Measurements from ENCODE around the gene TIMP3.
"Not testable (repeated sequence)": the region's sequence is repeated elsewhere in the genome, so short reads cannot be mapped to it uniquely, and the experiment has no call there.

TIMP3 gene

DNA sequence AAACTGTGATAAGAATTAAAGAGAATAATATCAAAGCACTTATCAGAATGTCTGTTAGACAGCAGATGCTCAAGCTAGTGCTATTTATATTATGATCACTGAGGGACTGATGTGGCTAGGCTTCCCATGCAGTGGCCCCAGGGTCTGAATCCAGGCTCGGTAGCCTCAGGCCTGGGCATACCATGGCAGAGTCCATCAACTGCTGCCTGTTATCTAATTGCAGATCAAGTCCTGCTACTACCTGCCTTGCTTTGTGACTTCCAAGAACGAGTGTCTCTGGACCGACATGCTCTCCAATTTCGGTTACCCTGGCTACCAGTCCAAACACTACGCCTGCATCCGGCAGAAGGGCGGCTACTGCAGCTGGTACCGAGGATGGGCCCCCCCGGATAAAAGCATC is 57.5 kb downstream of the TIMP3 start:
- DNase-seq: no peak

DNA sequence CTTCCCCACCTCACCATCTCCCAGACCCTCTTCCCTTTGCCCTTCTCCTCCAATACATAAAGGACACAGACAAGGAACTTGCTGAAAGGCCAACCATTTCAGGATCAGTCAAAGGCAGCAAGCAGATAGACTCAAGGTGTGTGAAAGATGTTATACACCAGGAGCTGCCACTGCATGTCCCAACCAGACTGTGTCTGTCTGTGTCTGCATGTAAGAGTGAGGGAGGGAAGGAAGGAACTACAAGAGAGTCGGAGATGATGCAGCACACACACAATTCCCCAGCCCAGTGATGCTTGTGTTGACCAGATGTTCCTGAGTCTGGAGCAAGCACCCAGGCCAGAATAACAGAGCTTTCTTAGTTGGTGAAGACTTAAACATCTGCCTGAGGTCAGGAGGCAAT is 58.2 kb downstream of the TIMP3 start:
- no peak for DNase-seq

DNA sequence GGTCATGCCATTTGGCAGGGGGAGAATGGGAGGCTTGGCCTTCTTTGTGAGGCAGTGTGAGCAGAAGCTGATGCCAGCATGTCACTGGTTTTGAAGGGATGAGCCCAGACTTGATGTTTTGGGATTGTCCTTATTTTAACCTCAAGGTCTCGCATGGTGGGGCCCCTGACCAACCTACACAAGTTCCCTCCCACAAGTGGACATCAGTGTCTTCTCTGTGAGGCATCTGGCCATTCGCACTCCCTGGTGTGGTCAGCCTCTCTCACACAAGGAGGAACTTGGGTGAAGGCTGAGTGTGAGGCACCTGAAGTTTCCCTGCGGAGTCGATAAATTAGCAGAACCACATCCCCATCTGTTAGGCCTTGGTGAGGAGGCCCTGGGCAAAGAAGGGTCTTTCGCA is 59.8 kb downstream of the TIMP3 start:
- DNase-seq: no peak

DNA sequence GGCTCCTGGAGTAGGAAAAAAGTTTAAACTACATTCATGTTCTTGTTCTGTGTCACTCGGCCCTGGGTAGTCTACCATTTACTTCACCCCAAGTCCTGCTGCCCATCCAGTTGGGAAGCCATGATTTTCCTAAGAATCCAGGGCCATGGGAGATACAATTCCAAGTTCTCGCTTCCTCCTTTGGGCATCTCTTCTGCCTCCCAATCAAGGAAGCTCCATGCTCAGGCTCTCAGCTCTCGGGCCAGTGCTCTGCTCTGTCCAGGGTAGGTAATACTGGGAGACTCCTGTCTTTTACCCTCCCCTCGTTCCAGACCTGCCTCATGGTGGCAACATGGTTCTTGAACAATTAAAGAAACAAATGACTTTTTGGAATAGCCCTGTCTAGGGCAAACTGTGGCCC is 60.6 kb downstream of the TIMP3 start:
- DNase-seq: no peak

DNA sequence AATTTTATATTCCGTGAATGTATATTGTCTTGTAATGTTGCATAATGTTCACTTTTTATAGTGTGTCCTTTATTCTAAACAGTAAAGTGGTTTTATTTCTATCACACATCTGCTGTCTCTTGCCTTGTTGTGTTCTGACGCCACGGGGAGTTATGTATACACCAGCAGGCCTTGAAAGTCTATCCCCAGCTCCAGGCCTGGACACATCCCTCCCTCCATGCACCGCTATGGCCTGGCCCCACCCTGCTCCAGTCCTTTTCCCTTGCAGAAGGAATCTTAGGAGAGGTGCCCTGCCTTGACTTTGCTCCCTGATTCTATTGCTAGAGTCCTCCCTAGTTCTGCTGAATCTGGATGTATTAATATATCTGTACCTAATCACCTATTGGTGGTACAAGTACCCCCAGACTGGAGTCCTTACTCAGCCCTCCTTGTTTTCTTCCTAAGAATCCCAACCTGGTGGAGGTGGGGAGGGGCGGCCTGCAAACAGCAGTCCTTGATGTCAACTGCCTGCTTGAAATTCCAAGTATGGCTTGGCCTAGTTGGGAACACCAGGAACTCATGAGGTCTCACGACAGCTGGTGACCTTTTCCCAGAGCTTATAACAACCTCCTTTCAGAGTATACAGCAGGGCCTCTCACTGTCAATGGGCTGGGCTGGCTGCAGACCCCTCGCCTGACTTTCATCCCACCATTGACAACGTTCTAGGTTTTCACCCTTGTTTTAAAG is 61.6 kb downstream of the TIMP3 start:
- DNase-seq: no peak

DNA sequence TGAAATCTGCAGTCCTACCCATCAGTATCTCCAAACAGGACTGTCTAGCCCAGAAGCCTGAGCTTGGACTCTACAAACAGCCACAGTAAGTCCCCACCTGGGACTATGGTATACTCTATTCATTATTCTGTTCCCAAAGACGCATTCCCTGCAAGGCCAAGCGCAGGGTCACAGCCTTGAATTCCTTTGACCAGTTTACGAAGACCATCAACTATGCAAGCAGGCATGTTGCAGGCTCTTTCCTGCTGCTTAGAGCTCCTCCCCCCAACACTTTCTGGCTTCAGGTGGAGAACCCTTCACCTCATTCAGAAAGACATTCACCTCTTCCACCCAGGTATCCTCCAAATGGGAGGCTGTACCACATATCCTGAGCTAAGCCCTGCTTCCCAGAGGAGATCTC is 62.5 kb downstream of the TIMP3 start:
- no peak for DNase-seq

DNA sequence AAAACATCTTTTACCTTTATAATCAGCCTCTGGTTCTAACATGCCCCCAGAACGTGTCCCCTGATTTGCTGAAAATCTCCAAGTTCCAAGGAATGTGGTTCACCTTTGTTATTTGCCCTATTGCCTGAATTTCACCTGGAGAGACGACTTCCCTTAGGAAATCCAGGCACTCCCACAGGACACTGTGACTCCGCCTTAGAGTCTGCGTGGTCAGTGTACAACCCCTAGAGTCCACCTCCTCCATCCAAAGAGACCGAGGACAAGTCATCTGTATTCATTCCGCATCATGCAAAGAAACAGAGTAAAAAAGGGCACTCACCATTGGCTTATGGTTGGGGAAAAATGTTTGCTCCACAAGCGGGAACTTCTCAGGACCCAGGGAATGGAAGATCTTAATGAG is 63.1 kb downstream of the TIMP3 start:
- no peak for DNase-seq

DNA sequence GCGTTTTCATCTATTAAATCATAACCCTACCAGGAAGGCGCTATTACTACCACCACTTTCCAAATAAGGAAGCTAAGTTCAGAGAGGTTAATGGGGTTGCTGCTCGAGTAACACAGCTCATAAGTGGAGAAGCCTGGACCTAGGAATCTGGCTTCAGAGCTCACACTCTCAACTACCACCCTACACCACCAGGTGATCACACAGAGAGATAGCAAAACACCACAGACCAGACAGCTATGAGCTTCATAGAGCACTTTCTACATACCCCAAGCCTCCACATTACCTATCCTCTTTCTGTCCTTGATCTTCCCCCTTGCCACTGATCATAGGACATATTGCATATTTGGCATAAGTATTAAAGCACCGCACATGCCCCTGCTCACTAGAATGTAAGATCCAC is 65.4 kb downstream of the TIMP3 start:
- DNase-seq: no peak

DNA sequence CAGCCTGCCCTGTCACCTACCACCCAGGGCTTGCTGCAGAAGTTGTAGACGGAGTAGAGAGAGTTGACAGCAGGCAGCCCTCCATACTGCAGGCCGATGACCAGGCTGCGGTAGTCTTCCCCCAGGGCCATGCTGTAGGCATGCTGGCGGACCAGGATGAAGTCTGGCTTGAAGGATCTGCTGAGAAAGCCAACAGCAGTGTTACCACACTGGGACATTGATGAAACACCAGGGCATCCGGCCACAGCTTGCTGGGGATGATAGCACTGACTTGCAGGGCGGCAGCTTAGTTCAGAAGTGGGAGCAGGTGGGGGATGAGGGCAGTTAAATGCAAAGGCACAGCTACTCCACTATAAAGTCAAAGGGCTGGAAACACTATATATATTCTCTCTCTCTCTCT is 67.4 kb downstream of the TIMP3 start:
- no peak for DNase-seq

DNA sequence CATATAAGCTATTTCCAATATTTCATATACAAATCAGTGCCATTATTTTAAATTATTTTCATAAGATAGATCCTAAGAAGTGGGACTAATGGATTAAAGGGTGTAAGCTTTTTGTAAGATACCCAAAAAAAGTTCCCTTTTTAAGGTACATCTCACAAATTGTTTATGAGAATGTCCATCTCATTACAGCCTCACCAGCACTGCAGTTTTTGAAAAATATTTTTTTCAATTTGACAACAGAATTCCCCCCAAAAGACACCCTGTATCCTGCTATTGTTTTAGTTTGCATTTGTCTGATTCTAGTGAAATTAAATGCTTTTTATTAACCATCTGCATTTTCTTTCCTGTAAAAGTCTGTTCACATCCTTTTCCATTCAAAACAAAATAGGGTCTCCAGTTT is 69.0 kb downstream of the TIMP3 start:
- no peak for DNase-seq

DNA sequence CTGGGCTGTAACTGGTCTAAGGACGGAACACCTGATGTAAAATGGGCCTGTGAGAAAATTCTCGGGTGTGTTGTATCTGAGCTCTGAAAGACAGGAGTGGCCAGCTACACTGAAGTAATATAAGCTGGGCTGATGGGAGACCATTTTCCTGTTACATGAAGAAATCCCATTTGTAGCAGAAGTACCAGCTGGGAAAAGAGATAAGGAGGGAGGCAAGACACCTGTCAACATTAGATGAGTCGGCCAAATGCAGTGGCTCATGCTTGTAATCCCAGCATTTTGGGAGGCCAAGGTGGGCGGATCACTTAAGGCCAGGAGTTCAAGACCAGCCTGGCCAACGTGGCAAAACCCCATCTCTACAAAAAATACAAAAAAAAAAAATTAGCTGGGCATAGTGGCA is 72.1 kb downstream of the TIMP3 start:
- not testable (repeated sequence) for DNase-seq

DNA sequence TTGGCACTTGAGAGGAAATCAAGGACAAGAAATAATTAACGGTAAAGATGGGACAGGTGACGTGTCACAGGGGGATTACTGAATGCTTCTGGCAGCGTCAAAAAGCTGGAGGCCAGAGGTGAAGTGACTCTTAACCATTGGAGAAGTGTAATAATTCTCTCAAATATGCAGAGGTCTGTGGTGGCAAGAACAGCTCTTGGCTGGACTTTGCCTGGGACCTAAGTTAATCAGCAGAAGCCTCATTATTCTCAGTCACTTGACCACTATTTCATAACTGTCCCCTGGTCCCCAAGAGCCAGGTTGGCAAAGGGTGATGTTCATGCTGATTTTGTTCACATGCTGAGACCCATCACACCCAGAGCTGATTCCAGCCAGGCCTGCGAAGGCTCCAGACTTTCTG is 72.9 kb downstream of the TIMP3 start:
- DNase-seq: no peak

DNA sequence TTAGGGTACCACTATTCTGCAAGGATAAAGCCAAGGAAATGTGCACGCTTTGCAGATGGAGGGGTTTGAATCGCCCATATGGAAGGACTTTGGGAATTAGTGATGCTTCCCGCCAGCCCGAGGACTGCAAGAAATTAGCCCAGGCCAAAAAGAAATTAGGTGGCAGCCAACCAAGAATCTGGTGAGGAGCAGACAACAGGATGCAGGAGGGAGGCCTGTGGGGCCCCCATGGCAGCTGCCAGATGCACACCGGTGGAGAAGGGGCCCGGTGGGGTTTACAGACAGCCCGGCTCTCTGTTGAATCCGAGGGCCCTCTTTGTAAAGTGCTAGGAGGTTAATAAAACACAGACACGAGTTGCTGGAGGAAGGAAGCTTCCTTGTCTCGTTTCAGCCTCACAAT is 73.5 kb downstream of the TIMP3 start:
- DNase-seq: no peak

DNA sequence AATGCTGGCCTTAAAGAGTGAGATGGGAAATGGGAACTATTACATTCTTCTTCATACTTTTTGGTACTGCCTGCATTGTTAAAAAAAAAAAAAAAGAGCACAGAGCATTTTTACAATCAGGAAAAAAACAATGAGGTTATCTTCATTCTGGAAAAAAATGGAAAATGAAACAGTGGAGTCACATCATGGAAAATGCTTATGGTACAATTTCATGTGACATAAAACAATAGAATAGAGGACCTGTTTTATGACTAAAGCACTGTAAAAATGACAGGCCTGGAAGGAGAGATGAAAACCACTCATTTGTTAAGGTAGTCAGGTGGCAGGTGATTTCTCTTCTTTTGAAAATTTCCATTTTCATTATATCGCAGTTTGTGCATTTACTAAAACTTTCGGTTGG is 75.0 kb downstream of the TIMP3 start:
- no peak for DNase-seq

DNA sequence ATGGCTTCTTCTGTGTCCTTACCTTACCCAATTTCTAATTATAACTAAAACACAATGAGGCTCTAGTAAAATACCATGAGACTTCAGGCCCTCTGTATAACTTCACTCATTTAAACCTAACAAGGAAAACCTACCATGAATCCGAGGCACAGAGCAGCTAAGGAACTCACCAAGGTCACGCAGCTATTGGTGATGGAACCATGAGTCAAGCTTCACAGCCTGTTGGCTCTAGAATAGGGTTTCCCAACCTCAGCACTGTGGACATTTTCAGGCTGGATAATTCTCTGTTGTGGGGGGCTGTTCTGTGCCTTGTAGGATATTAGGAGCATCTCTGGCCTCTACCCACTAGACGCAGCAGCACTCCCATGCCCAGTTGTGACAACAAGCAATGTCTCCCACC is 75.7 kb downstream of the TIMP3 start:
- no peak for DNase-seq

DNA sequence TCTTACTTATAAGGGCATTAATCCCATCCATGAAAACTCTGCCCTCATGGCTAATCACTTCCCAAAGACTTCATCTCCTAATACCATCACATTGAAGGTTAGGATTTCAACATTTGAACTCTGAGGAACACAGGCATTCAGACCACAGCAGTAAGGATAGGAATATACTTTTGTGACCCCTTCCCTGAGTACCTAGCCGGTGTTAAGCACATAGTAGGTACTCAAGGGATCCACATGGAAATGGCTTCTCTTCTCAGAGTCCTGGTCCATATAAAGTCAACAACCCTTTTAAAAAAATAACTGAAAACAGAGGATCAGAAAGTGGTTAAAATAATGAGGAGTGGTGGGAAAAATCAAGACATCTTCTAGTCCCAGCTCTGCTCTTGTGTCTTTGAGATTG is 78.0 kb downstream of the TIMP3 start:
- DNase-seq: no peak

DNA sequence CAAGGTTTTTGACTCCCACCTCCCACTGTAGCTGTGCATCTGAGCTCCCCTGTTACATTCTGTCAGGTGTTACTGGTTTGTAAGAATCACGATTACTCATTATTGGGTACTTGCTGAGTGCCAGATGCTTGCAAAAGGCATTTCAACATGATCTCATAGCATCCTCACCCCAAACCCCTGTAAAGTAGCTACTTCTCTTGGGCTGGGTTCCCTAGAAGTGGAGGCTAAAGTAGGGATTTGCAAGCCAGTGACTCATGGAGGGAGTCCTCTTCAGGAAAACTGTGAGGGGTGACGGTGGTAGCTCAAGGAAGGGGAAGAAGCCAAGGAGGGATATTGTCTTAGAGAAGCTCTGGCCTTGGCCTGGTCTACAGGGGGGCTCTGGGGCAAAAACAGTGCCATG is 78.6 kb downstream of the TIMP3 start:
- no peak for DNase-seq

DNA sequence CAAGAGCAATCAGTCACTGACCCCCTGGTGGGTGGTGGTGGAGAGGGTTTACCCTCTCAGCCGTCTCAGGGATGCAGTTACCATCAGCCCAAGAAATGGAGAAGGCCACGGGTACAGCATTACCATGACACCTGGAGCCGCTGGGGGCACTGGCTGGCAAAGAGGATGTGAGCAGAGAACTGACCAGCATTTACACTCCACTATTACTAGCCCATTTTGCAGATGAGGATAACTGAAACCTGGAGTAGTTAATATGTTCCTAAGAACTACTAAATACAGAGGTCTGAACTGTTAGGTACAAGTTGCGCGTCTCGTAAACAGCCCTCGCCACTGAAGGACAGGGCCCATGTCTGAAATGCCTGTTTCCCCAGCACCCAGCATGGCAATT is 79.0 kb downstream of the TIMP3 start:
- DNase-seq: no peak

DNA sequence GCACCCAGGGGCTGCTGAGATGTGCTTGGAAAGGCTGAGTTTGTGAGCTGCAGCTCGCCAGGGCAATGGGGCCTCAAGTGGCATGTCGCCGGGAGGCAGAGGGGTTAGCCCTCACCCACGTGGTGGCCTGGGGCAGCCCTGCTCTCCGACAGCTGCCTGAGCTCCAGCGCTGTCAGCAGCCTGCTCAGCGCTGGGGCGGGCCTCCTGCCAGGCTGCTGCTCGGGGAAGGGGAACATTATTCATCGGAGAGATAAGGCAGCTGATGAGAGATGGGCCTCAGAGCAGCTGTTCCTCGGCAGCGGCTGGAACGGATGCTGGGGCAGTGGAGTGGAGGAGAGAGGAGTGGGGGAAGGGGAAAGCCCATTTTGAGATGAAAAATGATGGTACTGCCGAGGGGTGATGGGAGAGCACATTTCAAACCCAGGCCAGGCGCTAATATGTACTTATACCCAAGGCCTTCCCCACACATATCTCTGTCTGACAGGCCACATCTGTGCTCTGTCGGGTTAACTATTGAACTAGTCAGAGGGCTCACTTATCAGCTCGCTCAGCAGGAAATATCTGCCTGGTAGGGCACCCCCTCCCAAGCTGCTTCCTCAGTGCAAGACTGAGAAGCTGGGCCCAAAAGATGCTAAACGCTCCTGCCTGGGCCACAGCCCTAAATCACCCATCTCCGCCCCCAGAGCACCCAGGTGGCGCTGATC is 79.5 kb downstream of the TIMP3 start:
- DNase-seq: no peak

DNA sequence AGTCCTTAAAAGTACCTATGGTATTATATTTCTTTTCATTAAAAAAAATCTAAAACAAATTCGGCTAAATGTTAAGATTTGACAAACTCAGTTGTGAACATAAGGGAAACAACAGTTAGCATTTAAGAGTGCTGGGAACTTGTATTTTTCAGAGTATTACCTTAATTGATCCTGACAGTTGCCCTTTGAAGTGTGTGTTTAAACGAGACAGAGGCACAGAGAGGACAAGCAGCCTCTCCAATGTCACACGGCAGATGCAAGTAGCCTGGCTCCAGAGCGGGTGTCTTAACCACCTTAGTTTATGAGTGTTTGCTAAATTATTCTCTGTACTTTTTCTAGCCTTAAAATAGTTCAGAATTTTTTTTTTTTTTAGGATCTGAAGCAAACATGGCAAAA is 80.9 kb downstream of the TIMP3 start:
- no peak for DNase-seq

DNA sequence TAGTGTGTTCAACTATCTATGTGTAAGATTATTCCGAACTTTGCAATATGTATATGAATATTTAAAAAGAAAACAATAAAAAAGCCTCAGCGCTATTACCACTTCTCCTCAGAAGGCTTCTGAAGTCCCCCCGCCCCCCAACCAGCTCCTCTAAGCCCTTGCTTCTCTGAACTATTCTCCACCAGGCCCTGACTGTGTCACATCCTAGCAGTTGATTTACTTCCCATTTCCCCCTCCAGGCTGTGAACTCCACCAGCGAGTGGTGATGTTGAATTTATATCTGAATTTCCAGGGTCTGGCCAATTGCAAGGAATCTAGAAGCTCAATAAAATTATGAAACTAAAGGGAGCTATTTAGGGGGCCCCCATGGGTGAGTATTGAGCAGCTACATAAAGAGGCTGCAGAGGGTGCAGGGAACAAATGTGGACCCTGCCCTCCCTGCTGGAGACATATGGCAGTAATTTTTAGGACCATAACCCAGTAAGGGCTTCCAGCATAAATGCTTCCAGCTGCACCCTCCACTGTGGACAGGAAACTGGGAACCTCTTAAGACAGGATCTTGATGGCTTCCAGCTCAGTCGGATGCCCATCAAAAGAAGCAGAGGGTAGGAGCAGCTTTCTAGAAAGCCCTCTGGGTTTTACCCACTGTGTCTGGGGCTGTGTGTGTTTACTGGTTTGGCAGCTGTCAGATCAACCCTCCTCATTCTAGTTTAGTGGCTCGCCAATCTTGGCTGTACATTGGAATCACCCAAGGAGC is 81.4 kb downstream of the TIMP3 start:
- no peak for DNase-seq

DNA sequence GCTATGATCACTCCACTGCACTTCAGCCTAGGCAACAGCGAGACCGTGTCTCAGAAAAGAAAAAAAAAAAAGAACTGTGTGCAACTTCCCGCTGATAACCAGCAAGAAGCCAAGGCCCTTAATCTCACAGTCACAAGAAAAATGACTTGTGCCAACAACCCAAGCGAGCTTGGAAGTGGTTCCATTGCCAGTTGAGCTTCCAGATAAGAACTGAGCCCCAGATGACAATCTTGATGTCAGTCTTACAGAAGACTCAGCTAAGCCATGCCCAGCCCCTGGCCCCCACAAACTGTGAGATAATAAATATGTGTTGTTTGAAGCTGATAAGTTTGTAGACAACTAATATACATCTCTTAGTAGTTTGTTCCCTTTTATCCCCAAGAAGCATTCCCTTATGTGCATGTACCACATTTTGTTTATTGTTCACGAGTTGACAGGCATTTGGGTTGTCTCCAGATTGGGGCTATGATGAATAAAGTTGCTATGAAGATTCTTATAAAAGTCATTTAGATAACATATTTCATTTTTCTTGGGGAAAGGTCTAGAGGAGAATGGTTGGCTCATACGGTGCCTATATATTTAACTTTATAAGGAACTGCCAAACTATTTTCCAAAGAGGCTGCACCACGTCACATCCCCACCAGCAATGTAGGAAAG is 85.9 kb downstream of the TIMP3 start:
- DNase-seq: no peak

DNA sequence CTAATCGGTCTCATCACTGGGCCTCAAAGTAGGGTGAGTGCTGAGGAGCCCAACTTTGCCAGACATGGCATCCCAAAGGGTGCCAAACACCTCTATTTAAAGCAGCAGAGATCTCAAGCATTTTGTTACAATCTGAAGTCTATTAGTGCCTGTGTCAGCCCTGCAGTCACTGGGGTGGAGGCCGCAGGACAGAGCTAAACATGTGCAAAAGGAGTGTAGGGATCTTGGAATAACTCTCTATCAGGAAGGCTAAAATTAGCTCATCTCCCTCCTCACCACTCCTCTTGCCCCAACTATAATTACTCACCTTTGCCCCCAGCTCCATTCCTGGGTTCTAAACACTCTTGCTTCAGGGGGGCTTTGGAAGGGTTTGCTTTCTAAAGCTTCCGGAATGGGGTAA is 87.5 kb downstream of the TIMP3 start:
- DNase-seq: no peak

DNA sequence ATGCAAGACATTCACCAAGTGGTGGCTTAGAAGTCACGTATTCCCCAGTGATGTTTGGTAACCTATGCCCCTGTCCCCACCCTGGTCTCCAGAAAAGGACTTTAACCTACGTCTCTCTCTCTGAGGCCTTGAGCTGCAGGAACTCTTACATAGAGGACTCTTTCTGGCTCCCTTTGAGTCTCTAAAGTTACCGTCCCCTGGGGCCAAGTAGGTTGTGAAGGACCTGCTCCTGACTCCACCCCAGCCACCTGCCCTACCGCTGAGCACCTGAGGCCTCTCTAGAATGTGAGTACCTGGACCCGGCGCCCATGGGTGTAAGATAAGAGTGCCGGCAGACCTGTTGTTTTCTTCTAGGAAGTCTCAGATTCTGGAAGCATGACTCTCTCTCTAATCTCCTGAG is 95.4 kb downstream of the TIMP3 start:
- no peak for DNase-seq
